HK-2 (cell line): ENCODE measurements around the gene CLCN6.
A peak's percentile ranks its signal among the peaks of the same experiment; 100 is the strongest.
"Not testable (repeated sequence)": the region's sequence is repeated elsewhere in the genome, so short reads cannot be mapped to it uniquely, and the experiment has no call there.

Experiments used
- DNase-seq: peaks from one replicate; pipeline ENCODE4 v3.0.0-alpha.2; 2018; ENCODE audit not compliant: unreplicated experiment

The CLCN6 gene

DNA sequence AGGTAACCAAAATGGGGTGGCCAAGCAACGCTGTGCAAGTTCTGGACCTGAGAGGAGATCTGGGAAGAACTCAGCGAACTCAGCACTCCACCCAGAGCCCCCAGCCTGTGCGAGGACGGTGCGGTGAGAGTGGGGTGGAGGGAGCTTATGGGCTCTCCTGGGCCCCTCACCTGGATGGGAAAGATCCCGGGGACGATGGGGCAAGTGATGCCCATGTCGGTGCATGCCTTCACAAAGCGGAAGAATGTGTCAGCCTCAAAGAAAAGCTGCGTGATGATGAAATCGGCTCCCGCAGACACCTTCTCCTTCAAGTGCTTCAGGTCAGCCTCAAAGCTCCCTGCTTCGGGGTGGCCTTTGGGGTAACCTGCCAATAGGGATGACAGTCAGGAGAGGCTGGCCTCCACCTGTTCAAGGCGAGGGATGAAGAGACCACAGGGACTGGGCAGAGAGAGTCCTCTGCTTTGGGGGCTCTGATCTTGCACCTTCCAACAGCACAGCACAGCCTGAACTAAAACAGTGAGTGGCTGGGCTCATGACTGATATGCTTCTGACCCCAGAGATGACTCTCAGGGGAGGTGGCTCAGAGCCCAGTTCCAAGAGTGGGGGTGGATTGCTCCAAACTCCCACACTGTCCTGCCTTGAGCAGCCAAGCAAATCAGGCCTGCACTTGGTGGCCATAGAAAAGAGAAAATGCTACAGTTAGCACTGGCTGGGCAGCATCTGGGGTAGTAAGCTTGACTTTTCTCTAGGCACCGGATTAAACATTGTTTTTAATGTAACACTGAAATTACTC, 9.8 kb upstream of the CLCN6 start:
- DNase-seq = peak; percentile 82

DNA sequence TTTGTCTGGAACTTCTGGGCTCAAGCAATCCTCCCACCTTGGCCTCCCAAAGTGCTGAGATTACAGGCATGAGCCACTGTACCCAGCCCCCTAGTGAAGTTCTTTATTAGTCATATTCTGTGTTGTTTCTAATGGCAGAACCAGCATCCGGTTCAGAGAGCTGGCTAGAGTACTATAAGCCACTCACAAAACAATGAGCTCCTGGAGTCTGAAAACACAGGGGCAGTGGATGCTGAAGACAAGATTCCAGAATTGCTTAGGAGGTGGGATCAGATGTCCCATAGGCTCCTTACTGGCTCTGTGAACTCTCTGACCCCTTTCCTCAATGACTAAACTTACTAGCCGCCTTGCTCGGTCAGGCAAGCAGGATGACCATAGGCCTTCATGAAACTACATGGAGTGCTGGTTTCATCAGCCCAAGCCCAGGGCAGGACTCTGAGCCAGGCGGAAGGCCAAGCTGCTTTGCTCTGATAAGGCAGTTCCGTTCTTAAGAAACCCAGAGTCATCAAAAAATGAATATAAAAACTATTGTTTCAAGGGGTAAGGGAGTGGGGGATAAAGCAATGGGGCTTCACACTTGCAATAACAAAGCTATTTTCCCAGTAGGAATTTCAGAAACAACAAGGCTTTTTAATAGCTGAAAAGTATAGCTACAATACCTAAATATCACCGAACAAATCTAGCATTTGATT, 8.3 kb upstream of the CLCN6 start:
- DNase-seq = peak; percentile 70

DNA sequence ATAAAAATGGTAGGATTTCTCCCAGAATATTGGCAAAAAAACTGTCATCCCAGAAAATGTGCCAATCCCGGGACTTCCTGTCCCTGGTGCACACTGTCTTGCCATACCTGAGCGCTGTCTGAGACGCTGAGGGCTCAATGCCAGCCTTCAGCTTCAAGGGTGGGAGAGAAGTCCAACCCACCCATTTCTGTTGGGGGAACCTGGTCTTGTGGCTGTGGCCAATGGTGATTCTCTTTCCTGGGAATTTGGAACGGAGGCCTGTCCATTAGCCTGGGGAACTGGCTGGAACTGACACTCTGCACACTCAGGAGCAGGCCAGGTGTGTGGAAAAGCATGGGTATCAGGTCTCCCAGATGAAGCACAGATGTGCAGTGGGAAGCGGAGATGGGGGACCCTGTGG, 6.9 kb upstream of the CLCN6 start:
- DNase-seq = no peak

DNA sequence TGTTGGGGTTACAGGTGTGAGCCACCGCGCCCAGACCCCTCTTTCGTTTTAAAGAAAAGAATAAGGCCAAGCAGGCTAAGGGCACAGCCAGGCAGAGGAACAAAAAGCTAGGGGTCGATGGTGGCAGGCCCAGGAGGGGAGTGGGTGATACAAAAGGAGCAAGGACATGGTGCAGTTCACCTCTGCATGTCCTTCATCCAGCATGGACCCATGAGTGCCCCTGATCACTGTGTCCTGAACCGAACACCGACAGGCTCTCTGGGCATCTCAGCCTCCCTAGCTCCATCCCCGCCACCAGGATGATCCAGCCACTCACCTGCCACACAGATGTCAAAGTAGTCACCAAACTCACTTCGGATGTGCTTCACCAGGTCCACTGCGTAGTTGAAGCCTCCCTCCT, 6.1 kb upstream of the CLCN6 start:
- DNase-seq = no peak

DNA sequence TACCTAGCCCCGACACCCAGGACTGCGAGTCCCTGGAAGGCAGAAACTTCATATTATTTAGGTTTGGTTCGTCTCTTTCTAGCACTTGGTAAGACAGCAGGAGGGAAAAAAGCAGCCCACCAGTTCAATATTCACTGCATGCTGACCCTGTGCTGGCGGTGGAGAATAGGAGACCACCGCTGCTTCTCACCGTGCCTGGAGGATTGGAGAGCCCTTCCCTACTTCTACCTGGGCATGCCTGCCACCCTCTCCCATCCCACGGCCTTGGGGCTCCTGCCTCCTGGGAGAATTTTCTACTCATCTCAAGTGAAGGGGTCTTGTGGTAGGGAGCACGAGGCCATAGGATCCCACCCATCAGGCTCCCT, 5.6 kb upstream of the CLCN6 start:
- no peak for DNase-seq

DNA sequence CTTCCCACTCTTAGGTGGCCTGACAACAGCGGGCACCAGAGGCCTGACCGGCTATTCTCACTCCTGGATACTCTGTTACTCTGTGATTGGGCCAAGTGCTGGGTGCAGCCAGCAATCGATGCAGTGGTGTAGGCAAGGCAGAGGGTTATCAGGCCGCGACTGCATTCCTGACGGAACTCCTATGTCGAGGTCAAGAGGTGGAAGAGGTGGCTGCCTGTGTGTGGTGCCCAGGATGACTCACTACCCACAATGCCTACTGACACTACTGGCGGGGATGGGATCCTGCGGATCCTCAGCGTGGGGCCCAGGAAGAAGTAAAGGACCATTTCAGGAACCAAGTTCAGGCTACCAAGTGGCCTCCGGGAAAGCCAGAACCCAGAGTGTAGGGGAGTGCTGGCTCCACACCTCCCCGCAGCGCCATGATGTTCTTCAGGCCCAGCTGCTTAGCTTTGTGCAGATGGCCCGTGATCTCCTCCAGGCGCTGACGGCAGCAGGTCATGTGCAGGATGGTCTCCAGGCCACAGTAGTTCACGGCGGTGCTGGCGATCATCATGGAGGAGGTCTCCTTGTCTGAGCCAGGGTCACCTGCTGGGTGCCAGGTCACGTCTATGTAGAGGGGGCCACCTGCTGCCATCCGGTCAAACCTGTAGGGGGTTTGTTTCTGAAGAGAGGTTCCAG, 5.1 kb upstream of the CLCN6 start:
- peak; percentile 74 for DNase-seq

DNA sequence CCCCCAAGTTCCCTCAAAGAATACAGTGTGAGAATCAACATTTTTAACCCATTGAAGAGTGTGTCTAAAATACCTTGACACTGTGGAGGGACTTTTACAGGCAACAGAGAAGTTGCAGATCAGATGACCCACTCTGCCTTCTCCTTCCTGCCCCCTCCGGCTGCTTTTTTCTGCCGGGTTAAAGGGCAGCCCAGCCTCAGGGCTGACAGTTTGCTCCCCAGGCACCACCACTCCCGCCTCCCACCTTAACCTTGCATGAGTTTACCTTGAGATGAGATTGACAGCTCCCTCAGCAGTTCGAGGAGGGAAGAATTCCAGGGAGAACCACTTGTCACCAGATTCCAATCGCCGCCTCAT, 3.4 kb upstream of the CLCN6 start:
- DNase-seq = peak; percentile 33

DNA sequence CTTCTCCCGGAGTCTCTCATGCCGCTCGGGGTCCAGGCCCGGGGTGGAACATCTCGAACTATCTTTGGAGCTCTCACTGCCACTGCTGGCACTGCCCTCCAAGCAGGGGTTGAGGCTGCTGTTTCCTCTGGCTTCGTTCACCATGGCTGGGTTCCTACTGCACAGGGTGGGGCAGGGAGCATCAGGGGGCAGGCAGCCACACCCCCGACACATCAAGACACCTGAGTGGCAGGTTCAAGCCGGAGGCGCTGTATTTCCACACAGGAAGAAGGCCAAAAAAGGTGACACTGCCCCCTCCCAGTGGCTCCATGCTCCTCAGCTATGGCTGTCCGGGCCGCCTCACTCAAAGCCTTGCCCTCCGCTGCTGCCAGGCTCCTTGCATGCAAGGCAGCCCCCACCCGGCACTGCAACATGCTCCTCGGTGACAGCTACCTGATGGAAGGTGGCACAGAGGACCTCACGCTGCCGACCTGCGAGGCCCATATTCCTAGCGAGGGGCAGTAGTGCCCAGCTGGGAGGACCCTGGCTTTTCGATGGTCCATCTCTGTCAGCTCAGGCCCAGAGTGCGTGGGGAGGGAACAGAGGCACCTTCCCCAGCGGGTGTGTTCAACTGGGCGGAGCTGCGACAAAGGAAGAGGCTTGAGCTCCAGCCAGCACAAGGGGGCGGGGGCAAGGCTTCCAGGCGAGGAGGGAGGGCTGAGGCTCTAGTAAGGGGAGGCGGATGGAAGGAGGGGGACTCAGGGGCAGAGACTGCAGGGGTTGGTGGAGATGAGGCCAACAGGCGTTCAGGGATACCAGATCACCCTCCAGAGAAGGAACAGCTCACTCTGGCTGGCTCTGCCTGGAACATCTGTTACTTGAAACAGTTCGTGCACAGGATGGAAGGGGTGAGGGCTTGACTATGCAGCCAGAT, 2.8 kb upstream of the CLCN6 start:
- DNase-seq = peak; percentile 91

DNA sequence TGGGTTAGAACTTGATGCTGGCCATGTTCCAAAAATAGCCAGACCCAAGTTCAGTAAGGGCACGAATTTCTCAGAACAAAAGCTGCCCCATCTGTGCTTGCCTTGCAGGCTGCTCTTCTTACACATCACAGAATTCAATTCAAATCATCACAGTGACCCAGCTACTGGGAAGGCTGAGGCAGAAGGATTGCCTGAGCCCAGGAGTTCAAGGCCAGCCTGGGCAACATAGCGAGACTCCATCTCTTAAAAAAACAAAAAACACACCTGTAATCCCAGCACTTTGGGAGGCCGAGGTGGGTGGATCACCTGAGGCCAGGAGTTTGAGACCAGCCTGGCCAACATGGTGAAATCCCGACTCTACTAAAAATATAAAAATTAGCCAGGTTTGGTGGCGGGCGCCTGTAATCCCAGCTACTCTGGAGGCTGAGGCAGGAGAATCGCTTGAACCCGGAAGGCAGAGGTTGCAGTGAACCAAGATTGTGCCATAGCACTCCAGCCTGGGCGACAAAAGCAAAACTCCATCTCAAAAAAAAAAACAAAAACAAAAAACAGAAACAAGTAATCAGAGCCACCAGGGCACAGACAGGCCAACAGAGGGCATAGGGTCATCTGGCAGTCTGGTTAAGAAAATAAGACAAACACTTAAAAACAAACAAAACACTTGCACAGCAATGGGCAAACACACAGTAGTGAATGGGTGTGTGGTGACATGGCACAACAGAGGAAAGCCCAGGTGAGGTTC, 1.9 kb upstream of the CLCN6 start:
- not testable (repeated sequence) for DNase-seq

DNA sequence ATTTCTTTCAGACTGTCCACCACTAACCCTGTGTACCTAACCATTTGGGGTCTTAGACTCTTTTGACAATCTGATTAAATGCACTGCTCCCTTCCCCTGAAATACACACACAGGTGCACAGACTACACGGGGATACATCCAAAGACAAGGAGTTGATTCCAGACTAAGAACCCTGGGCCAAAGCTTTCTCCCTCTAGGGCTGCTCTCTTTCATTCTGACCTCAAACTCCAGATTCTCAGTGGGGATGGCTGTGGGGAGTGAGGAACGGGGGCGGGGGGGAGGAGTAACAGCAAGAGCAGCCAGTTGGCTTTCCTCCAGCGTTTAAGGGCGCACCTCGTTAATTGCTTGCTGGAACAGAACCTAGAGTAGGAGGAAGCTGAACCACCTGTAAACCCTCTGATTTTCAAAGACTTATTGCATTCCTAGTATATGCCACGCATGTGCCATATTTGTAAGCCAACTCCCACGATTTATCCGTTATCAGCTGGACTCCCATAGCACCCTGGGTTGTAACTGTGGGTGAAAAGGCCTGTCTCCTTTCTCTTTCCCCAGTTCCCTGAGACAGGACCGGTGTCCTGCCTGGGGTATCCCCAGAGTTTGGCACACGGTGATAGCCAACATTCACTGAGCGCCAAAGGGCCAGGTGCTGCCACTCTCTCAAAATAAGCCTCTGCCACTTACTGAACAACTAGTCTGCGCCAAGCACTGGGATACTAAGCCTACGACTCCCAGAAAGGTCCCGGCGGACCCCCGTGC, 1.1 kb upstream of the CLCN6 start:
- DNase-seq = peak; percentile 32

DNA sequence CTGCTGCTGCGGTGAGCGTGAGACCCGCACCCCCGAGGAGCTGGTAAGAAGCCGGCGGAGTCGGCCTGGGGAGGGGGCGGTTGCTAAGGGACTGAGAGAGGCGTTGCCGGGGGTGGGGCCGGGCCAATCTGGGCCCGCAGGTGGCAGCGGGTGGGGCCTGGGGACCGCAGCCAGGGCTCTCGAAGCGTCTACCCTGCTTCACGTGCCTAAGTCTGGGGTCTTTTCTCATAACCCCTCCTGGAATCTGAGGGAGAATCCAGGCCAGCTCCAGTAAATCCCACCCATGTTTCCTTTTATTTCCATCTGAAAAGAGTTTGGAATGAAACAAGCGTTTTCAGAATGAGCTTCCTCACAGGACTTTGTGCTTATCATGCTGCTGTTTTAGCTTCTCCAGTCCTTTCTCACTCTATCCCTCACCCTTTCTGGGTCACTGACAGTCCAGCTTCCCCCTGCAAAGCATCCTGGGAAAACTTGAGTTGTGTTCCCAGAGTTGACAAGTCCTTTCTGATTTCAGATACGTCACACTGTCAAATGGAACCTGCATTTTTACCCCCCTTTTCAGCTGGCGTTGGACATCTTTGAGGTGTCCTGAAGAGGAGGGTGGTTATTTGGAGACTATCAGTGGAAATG, 431 bp downstream of the CLCN6 start:
- DNase-seq = no peak

DNA sequence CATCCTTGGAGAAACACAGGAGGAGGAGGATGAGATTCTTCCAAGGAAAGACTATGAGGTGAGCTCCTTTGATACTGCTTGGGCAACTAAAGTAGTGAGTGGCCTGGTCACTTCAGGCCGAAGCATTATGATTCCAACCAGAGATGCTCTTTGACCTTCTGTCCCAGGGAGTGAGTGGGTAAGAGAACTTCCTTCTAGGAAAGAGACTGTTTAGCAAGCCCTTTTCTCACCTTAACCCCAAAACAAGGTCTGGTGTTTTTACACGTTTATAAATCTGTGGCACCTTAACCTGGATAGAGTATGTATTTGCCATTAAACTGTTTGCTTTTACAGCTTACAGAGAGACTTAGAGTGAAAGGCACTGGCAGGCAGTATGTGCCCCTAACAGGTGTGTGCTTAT, 1.1 kb downstream of the CLCN6 start:
- no peak for DNase-seq

DNA sequence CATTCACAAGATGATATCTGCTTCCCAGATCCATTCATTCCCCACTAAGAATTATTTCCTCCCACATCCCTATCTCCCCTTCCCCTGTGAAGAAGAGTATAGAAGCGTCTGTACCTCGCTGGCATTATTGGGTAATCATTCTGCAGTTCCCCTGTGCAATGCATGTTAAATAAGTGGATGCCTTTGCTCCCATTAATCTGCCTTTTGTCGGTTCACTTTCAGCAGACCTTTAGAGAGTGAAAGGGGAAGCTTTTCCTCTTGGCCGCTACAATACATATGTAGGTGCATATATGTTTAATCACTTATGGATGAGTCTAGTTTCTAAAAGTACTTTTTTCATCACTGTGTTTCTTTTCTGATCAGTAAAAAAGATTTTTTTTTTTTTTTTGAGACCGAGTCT, 7.0 kb downstream of the CLCN6 start:
- DNase-seq = no peak

DNA sequence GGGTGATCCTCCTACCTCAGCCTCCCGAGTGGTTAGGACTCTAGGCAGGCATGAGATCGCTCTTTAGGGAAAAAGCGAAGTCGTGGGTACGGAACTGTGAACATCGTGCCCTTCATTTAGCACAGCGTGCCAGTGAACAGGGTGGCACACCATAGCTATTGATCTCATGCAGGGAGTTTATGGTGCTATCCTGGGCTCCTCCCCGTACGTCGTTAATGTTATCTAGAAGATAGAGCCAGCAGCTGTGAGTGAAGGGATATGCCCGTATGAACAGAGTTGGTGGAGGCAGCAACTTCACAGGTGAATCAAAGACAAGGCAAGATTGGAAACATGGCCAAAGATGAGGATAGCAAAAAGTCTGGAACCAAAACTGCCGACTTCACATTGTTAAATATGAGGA, 11.2 kb downstream of the CLCN6 start:
- no peak for DNase-seq

DNA sequence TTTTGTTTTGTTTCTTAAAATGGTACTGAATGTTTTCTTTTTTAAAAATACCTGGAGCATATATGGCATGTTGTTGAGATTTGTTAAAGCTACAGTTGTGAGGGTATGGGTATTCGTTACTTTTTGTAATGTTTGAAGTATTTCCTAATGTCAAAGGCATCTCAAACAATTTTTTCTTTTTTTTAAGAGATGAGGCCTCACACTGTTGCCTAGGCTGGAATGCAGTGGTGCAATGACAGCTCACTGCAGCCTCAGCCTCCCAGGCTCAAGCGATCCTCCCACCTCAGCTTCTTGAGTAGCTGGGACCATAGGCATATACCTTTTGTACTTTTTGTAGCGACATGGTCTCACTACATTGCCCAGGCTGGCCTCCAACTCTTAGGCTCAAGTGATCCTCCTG, 16.1 kb downstream of the CLCN6 start:
- no peak for DNase-seq

DNA sequence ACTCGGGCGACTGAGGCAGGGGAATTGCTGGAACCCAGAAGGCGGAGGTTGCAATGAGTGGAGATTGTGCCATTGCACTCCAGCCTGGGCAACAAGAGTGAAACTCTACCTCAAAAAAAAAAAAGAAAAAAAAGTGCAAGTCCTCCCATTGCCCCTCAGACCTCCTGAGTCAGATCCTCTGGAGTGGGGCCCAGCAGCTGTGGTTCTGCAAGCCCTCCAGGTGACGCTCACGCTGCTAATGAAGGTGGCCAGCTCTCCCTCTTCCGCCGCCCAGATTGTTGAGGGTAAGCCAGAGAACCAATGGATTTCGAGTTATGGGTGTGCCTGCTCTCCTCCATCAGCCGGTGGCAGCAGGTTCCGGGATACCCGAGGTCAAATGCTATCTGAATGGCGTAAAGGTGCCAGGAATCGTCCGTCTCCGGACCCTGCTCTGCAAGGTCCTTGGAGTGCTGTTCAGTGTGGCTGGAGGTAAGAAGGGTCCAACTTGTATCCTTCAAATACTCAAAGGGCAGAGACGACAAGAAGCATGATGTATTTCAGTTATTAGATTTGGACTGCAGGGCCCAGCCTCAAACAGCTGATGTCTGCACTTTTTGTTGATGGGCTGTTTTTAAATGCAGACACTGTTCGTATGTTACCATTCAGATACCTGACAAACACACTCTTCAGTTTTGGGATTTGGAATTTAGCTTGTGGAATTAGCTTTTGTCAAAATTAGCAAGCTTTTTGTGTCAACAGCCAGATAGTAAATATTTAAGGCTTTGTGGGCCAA, 17.6 kb downstream of the CLCN6 start:
- DNase-seq = no peak

DNA sequence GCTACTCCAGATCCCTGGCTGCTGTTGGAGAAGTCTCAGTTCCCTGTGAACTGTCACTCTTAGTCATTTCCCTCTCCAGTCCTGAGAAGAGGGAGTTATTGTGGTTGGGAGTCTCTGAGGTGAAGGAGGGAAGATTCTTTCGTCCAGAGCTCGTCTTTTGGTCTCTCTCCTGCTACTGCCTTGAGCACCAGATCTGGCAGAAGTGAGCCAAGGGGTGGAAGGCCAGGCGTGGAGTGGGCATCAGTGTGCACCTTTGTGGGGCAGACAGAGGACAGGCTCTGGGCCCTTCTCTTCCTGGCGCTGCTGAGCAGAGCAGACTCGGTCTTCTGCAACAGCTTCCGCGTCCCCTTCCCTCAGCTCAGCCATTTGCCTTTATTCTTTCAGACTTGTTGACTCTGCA, 19.1 kb downstream of the CLCN6 start:
- DNase-seq = no peak

DNA sequence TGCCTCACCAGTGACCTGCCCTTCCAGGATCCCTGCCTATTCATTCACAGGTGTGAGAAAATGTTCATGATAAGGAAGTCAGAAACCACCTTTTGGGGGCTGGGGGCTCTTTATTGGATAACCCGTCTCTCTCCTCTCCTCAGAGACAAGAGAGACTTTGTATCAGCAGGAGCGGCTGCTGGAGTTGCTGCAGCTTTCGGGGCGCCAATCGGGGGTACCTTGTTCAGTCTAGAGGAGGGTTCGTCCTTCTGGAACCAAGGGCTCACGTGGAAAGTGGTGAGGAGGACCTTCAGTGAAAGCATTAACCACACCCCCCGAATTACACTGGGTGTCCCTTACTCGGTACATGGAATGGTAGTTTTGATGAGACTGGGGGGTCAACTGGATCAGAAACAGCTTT, 21.0 kb downstream of the CLCN6 start:
- no peak for DNase-seq

DNA sequence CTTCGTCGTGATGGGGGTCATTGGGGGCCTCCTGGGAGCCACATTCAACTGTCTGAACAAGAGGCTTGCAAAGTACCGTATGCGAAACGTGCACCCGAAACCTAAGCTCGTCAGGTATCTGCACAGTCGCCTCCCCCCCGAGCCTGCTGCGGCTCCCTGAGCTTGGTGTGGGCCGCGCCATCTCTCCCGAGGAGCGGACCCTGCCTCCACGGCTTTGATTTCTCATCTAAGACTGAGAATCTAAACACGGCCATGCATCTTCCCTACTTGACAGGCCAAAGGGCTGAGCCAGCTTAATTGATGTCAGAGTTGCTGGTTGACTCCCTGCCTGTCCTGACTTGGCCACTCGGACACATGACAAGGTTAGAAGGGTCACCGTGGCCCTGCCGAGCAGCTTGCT, 22.5 kb downstream of the CLCN6 start:
- DNase-seq = no peak
